Heart left ventricle (tissue), 13 donors: ENCODE measurements around the gene SNX25.

Source experiments
- POLR2A ChIP-seq, 2 donors: fragments of 450-650 bp; IDR thresholded peaks; one replicate each; pipeline ENCODE4 v1.6.1; 2017; ENCODE audit warnings: antibody characterized with exemption in 2 of 2, mild to moderate bottlenecking in 2 of 2, moderate library complexity in 2 of 2
- TF ChIP-seq, protein P1 (sequence below), 12 donors: fragments of 200-600 bp; sonication (generic) in 4 of 12; IDR thresholded peaks; one replicate each; pipeline versions ENCODE4 v1.5.0 to v1.8.0; 2018 to 2022; ENCODE audit warnings: antibody characterized with exemption in 12 of 12, mild to moderate bottlenecking in 5 of 12
- donor health status: ischemic (EF 13 %, LVEDD 7.1; RV severe dilation, severe dysfunction).
- donor health status: DM: no; HTN: yes; CAD: no.
- donor health status: DM: no; HTN: no; CAD: no.
- donor health status: ischemic (EF 25% LVEDD 6.9; RV normal size, moderate dysfunction).
- donor health status: ischemic (EF 25% LVEDD 5.7; RV mildly dilated, moderate dysfunction).
- donor health status: ischemic (EF 35%, LVEDD 5.7; RV mildly dilated, moderate dysfunction).
- donor health status: nonischemic (EF 11% LVEDD 7.7; RV severe dilation, severe dysfunction).
- donor health status: DM: yes; HTN: yes; CAD: no.
- donor health status: PGD.
- donor health status: ischemic (EF 29% LVEDD 5.4; RV normal size, mild dysfunction).
- donor health status: nonischemic (EF 23%, LVEDD 6.1; RV moderate dilation, normal function).

GRCh38 chr4:185201977-185202962 is 7.1 kb upstream of the SNX25 start:
- TF ChIP-seq, protein P1, sequence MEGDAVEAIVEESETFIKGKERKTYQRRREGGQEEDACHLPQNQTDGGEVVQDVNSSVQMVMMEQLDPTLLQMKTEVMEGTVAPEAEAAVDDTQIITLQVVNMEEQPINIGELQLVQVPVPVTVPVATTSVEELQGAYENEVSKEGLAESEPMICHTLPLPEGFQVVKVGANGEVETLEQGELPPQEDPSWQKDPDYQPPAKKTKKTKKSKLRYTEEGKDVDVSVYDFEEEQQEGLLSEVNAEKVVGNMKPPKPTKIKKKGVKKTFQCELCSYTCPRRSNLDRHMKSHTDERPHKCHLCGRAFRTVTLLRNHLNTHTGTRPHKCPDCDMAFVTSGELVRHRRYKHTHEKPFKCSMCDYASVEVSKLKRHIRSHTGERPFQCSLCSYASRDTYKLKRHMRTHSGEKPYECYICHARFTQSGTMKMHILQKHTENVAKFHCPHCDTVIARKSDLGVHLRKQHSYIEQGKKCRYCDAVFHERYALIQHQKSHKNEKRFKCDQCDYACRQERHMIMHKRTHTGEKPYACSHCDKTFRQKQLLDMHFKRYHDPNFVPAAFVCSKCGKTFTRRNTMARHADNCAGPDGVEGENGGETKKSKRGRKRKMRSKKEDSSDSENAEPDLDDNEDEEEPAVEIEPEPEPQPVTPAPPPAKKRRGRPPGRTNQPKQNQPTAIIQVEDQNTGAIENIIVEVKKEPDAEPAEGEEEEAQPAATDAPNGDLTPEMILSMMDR (IDR thresholded peaks at IDR 0.05) = no peak
- no peak for TF ChIP-seq POLR2A (IDR thresholded peaks at IDR 0.05)
